ENCODE measurements around the gene ZFP36L1. TPM values are rescaled to one million over a fixed set of nuclear protein-coding genes. Genes with fewer than 3 reads are reported as not detected.

ZFP36L1 gene
- total RNA-seq, 2 donors from 2014 or later = 217 to 257 TPM

Other genes with a start within 250 kb of the ZFP36L1 start
- 10 to 100 TPM; 36.8 to 88.9 TPM for gene ACTN1, start 186.2 kb upstream of the ZFP36L1 start, total RNA-seq